H1 (cell line): ENCODE measurements around the gene CMKLR1. TPM values are rescaled to one million over a fixed set of nuclear protein-coding genes. Genes with fewer than 3 reads are reported as not detected.

Experiments
- CTCF ChIA-PET: fragments of 300-600 bp; sonication (Branson Sonifier 250); formaldehyde crosslinking; loops from one replicate; lab custom pipeline; 2021; ENCODE audit not compliant: partially characterized antibody; lab: Charles Lee
- POLR2A ChIA-PET: fragments of 300-600 bp; sonication (Branson Sonifier 250); formaldehyde crosslinking; loops from one replicate; lab custom pipeline; 2021; ENCODE audit warnings: inconsistent platforms; ENCODE audit not compliant: partially characterized antibody; lab: Charles Lee
- DNase-seq, 2 experiments: peaks; one replicate each; pipeline versions ENCODE4 v3.0.0 to v3.0.0-alpha.2; 2010 to 2022; ENCODE audit warnings: low spot score in 2 of 2, low read depth in 1 of 2, mixed read lengths in 1 of 2
- FAIRE-seq: peaks from 2 replicates; lab custom pipeline; 2011; peaks lifted over from hg19 to GRCh38; lab: Jason Lieb, UNC
- H2AFZ ChIP-seq: 2 replicates; pipeline ENCODE4 v1.8.1; 2012; ENCODE audit warnings: low read length, inconsistent platforms
- H2AK5ac ChIP-seq: 2 replicates; pipeline ENCODE4 v1.6.1; 2013; ENCODE audit warnings: low read depth, low read length
- H2BK120ac ChIP-seq: replicated peaks from 2 replicates; pipeline ENCODE3; 2013; ENCODE audit warnings: low read depth, low read length, inconsistent platforms
- H2BK12ac ChIP-seq: 2 replicates; pipeline ENCODE4 v1.6.1; 2013; ENCODE audit warnings: low read depth, low read length
- H2BK15ac ChIP-seq: 2 replicates; pipeline ENCODE4 v1.6.1; 2013; ENCODE audit warnings: low read length
- H2BK20ac ChIP-seq: 2 replicates; pipeline ENCODE4 v1.6.1; 2013; ENCODE audit warnings: low read length
- H2BK5ac ChIP-seq: 2 replicates; pipeline ENCODE4 v1.6.1; 2013; ENCODE audit warnings: low read depth, low read length
- H3K14ac ChIP-seq: 2 replicates; pipeline ENCODE4 v1.6.1; 2013; ENCODE audit warnings: inconsistent platforms; ENCODE audit not compliant: insufficient read length
- H3K18ac ChIP-seq: 2 replicates; pipeline ENCODE4 v1.6.1; 2013; ENCODE audit warnings: low read length; ENCODE audit errors: extremely low read depth
- H3K23ac ChIP-seq: 2 replicates; pipeline ENCODE4 v1.6.1; 2013; ENCODE audit warnings: inconsistent platforms; ENCODE audit not compliant: insufficient read length
- H3K23me2 ChIP-seq: 2 replicates; pipeline ENCODE4 v1.6.1; 2013; ENCODE audit warnings: low read depth, low read length
- H3K27ac ChIP-seq: 2 replicates; pipeline ENCODE4 v1.6.1; 2011; ENCODE audit warnings: low read depth, low read length, inconsistent platforms
- H3K27me3 ChIP-seq, 4 experiments: replicated peaks in 1 of 4; 1 replicate in 1 of 4; 2 replicates in 3 of 4; pipeline versions ENCODE4 v1.6.1 to v1.8.1; 2011 to 2013; ENCODE audit warnings: low read length in 3 of 4, mild to moderate bottlenecking in 3 of 4, inconsistent platforms in 2 of 4, mixed read lengths in 2 of 4, moderate library complexity in 1 of 4; ENCODE audit not compliant: control insufficient read depth in 3 of 4, insufficient read depth in 3 of 4; ENCODE audit errors: extremely low read depth in 1 of 4
- H3K36me3 ChIP-seq, 4 experiments: 2 replicates each; pipeline versions ENCODE4 v1.6.1 to v1.8.1; 2011 to 2013; ENCODE audit warnings: mild to moderate bottlenecking in 4 of 4, low read length in 3 of 4, moderate library complexity in 2 of 4, control low read depth in 1 of 4, inconsistent platforms in 1 of 4; ENCODE audit not compliant: insufficient read depth in 4 of 4, control insufficient read depth in 2 of 4
- H3K4ac ChIP-seq: replicated peaks from 2 replicates; pipeline ENCODE3; 2013; ENCODE audit warnings: low read length, low read depth, mixed read lengths, inconsistent platforms; ENCODE audit not compliant: insufficient read length
- H3K4me1 ChIP-seq, 4 experiments: replicated peaks in 1 of 4; 1 replicate in 1 of 4; 2 replicates in 3 of 4; pipeline versions ENCODE4 v1.6.1 to v1.8.1; 2011 to 2013; ENCODE audit warnings: low read length in 3 of 4, inconsistent platforms in 2 of 4, mixed read lengths in 1 of 4; ENCODE audit not compliant: insufficient read depth in 4 of 4, control insufficient read depth in 3 of 4
- H3K4me2 ChIP-seq, 2 experiments: 2 replicates each; pipeline versions ENCODE4 v1.6.1 to v1.8.1; 2011 to 2013; ENCODE audit warnings: low read depth in 2 of 2, low read length in 2 of 2, control low read depth in 1 of 2, inconsistent platforms in 1 of 2, mild to moderate bottlenecking in 1 of 2; ENCODE audit not compliant: insufficient read depth in 1 of 2
- H3K4me3 ChIP-seq, 4 experiments: fragments of 200-600, 300-600 bp in 1 of 4; sonication (generic), shearing (Covaris generic), sonication (Bioruptor Twin) in 1 of 4; 2 replicates each; pipeline versions ENCODE4 v1.5.1 to v1.8.1; 2011 to 2016; ENCODE audit warnings: low read length in 4 of 4, low read depth in 3 of 4, control low read depth in 2 of 4, inconsistent platforms in 2 of 4, mild to moderate bottlenecking in 2 of 4, mixed read lengths in 1 of 4, moderate library complexity in 1 of 4; ENCODE audit not compliant: insufficient read depth in 2 of 4; ENCODE audit errors: extremely low read depth in 1 of 4
- H3K56ac ChIP-seq: replicated peaks from 2 replicates; pipeline ENCODE3; 2013; ENCODE audit warnings: low read depth, mild to moderate bottlenecking, mixed read lengths, low read length, inconsistent platforms; ENCODE audit not compliant: insufficient read length
- H3K79me1 ChIP-seq: 2 replicates; pipeline ENCODE4 v1.6.1; 2013; ENCODE audit warnings: low read depth, low read length, control low read depth
- H3K79me2 ChIP-seq, 2 experiments: 2 replicates each; pipeline versions ENCODE4 v1.6.1 to v1.8.1; 2012 to 2013; ENCODE audit warnings: low read length in 2 of 2, mild to moderate bottlenecking in 2 of 2, inconsistent platforms in 1 of 2; ENCODE audit not compliant: insufficient read depth in 2 of 2, control insufficient read depth in 1 of 2
- H3K9ac ChIP-seq, 4 experiments: replicated peaks in 1 of 4; 1 replicate in 1 of 4; 2 replicates in 3 of 4; pipeline versions ENCODE4 v1.6.1 to v1.8.1; 2011 to 2013; ENCODE audit warnings: low read depth in 3 of 4, low read length in 3 of 4, control low read depth in 2 of 4, mild to moderate bottlenecking in 2 of 4, moderate library complexity in 2 of 4, inconsistent platforms in 1 of 4; ENCODE audit errors: extremely low read depth in 1 of 4
- H3K9me3 ChIP-seq, 2 experiments: 2 replicates each; pipeline versions ENCODE4 v1.6.1 to v1.8.1; 2012 to 2013; ENCODE audit warnings: mild to moderate bottlenecking in 2 of 2, moderate library complexity in 2 of 2, control low read depth in 1 of 2, inconsistent platforms in 1 of 2, low read depth in 1 of 2, low read length in 1 of 2, mixed read lengths in 1 of 2; ENCODE audit not compliant: insufficient read depth in 2 of 2
- H4K20me1 ChIP-seq, 2 experiments: replicated peaks in 1 of 2; 2 replicates each; pipeline versions ENCODE3 to v1.8.1; 2011 to 2013; ENCODE audit warnings: inconsistent platforms in 2 of 2, low read length in 2 of 2, mild to moderate bottlenecking in 1 of 2; ENCODE audit not compliant: insufficient read depth in 2 of 2, control insufficient read depth in 1 of 2
- H4K5ac ChIP-seq: 2 replicates; pipeline ENCODE4 v1.6.1; 2013; ENCODE audit warnings: low read length, low read depth, mixed read lengths, inconsistent platforms; ENCODE audit not compliant: insufficient read length
- H4K8ac ChIP-seq: 2 replicates; pipeline ENCODE4 v1.8.0; 2013; ENCODE audit warnings: mild to moderate bottlenecking, moderate library complexity, low read length, inconsistent platforms; ENCODE audit not compliant: insufficient read depth; ENCODE audit errors: extremely low read depth
- H4K91ac ChIP-seq: replicated peaks from 2 replicates; pipeline ENCODE3; 2013; ENCODE audit warnings: low read length, mixed read lengths, inconsistent platforms; ENCODE audit not compliant: insufficient read length
- ASH2L ChIP-seq: fragments of 200-600, 300-600 bp; sonication (generic); IDR thresholded peaks from one replicate; pipeline ENCODE4 v1.7.1; 2017; ENCODE audit warnings: low read length
- CEBPB ChIP-seq: IDR thresholded peaks from 2 replicates; pipeline ENCODE4 v1.6.1; 2012; ENCODE audit warnings: low read depth, low read length
- GTF2F1 ChIP-seq: IDR thresholded peaks from 2 replicates; pipeline ENCODE4 v1.6.1; 2012; ENCODE audit warnings: low read depth, low read length, improper control_type of control experiment, borderline replicate concordance
- KDM1A ChIP-seq: fragments of 200-600, 300-600 bp; sonication (generic); IDR thresholded peaks from 2 replicates; pipeline ENCODE4 v1.7.1; 2016; ENCODE audit warnings: mild to moderate bottlenecking, low read length, borderline replicate concordance
- NANOG ChIP-seq: IDR thresholded peaks from 2 replicates; pipeline ENCODE4 v1.6.1; 2011; ENCODE audit warnings: low read length, low read depth, mild to moderate bottlenecking, inconsistent platforms; ENCODE audit not compliant: insufficient read depth, poor library complexity, severe bottlenecking
- RAD21 ChIP-seq, 2 experiments: IDR thresholded peaks in 1 of 2; conservative IDR thresholded peaks in 1 of 2; 2 replicates each; pipeline ENCODE4 v1.6.1; 2011; ENCODE audit warnings: low read depth in 2 of 2, low read length in 2 of 2, improper control_type of control experiment in 1 of 2, inconsistent platforms in 1 of 2, mild to moderate bottlenecking in 1 of 2, moderate library complexity in 1 of 2
- RNF2 ChIP-seq: fragments of 200-900, 300-1000 bp; sonication (generic); IDR thresholded peaks from 2 replicates; pipeline ENCODE4 v1.7.1; 2016; ENCODE audit warnings: borderline replicate concordance, low read depth, mild to moderate bottlenecking, antibody characterized with exemption, low read length; ENCODE audit not compliant: poor library complexity, severe bottlenecking; ENCODE audit errors: missing control alignments
- RXRA ChIP-seq: IDR thresholded peaks from 2 replicates; pipeline ENCODE4 v1.6.1; 2011; ENCODE audit warnings: low read depth, mild to moderate bottlenecking, low read length, moderate library complexity; ENCODE audit not compliant: insufficient read depth
- SIN3A ChIP-seq, 2 experiments: IDR thresholded peaks in 1 of 2; conservative IDR thresholded peaks in 1 of 2; 2 replicates each; pipeline ENCODE4 v1.6.1; 2011 to 2012; ENCODE audit warnings: low read length in 2 of 2, improper control_type of control experiment in 1 of 2, low read depth in 1 of 2, mild to moderate bottlenecking in 1 of 2
- SIX5 ChIP-seq: IDR thresholded peaks from 2 replicates; pipeline ENCODE4 v1.6.1; 2011; ENCODE audit warnings: mild to moderate bottlenecking, low read depth, low read length
- SP1 ChIP-seq: IDR thresholded peaks from 2 replicates; pipeline ENCODE4 v1.6.1; 2011; ENCODE audit warnings: low read depth, low read length
- SP4 ChIP-seq: IDR thresholded peaks from 2 replicates; pipeline ENCODE4 v1.6.1; 2012; ENCODE audit warnings: low read length, inconsistent platforms
- SRF ChIP-seq: IDR thresholded peaks from 2 replicates; pipeline ENCODE4 v1.6.1; 2011; ENCODE audit warnings: mild to moderate bottlenecking, low read depth, low read length, moderate library complexity
- TCF12 ChIP-seq: IDR thresholded peaks from 2 replicates; pipeline ENCODE4 v1.6.1; 2011; ENCODE audit warnings: low read depth, mild to moderate bottlenecking, low read length
- WGBS, 2 experiments: shearing (Covaris generic) in 1 of 2; methylation state at CpG; one replicate each; pipeline versions ENCODE4 v1.1.6 to v1.1.7; 2013 to 2015; ENCODE audit warnings: low lambda C conversion rate in 2 of 2, mixed read lengths in 2 of 2, inconsistent platforms in 1 of 2, low coverage in 1 of 2, missing lambda C conversion rate in 1 of 2; ENCODE audit not compliant: insufficient replicate concordance in 2 of 2, insufficient coverage in 1 of 2, insufficient read length in 1 of 2; ENCODE audit errors: extremely low coverage in 1 of 2, missing lambda C conversion rate in 1 of 2; 5-methylcytosine and 5-hydroxymethylcytosine counted together
- polyA plus RNA-seq, 7 experiments: library from polyadenylated mRNA; depleted of rRNA in 3 of 7; stranded (reverse) in 5 of 7; unstranded in 2 of 7; fragments of >200 nt in 5 of 7; fragments of 200-250 nt in 2 of 7; gene quantifications; 1 replicate in 5 of 7; 2 replicates in 1 of 7; 4 replicates in 1 of 7; pipeline versions ENCODE4 v1.2.1 to v1.2.3, GENCODE V29; 2011 to 2013; ENCODE audit warnings: missing spikeins in 2 of 7, mixed read lengths in 2 of 7
- total RNA-seq: library from RNA; stranded (reverse); fragmentation: NEBNext Ultra II Directional; extraction: Animal tissue kit (Norgen Biotek cat#: 25700); gene quantifications from 2 replicates; pipeline ENCODE4 v1.2.1, GENCODE V29; 2021

Gene CMKLR1
- total and polyA plus RNA-seq, 2 of the 8 experiments (the other 6 are each of a cell fraction or from before 2014, with no cell fraction given): 2.1 to 2.8 TPM

DNA sequence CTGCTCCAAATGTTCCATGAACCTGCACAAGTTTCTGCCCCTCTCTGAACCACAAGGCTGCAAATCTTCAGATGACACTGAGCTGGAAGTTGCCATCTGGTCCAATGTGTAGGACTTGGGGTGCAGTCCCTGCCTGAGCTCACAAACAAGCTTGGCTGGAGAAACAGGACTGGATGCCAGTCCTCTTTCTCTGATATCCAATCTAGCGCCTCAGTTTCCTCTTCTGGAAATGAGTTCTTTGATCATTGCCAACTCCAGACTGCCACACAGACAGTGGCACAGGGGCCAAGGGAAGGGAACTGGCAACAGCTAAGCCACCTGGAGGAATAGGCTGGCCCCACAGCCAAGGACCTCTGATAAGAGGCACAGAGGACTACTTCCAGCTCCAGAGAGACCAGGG, 15.5 kb downstream of the CMKLR1 start:
- POLR2A ChIA-PET: no interaction called here
- TF ChIP-seq RAD21 (IDR thresholded peaks at IDR 0.05 in 1 of 2, conservative IDR thresholded peaks at IDR 0.05 in 1 of 2; ENCODE audit: low read depth in 2 of 2, low read length in 2 of 2) (no peak), KDM1A (no peak), GTF2F1 (no peak), NANOG (no peak), SRF (no peak), SP1 (no peak), SP4 (no peak), RXRA (no peak), ASH2L (no peak), RNF2 (no peak), CEBPB (no peak), SIN3A (conservative IDR thresholded peaks at IDR 0.05 in 1 of 2, IDR thresholded peaks at IDR 0.05 in 1 of 2; ENCODE audit: low read depth in 1 of 2, low read length in 2 of 2) (no peak), SIX5 (no peak), TCF12 (no peak)

More for the DNA sequence above, 15.5 kb downstream of the CMKLR1 start:
- Histone ChIP-seq H4K8ac (no peak overlapping the region), H3K36me3 (no peaks in the 10 kb centered on the region), H2BK20ac (no peak overlapping the region), H2BK5ac (no peak overlapping the region), H3K79me2 (no peaks in the 10 kb centered on the region), H3K27ac (no peak overlapping the region), H2AK5ac (no peak overlapping the region), H4K91ac (no peak overlapping the region), H3K4me2 (no peak overlapping the region), H3K9me3 (no peaks in the 10 kb centered on the region), H2AFZ (no peak overlapping the region), H3K9ac (no peak overlapping the region), H3K4ac (no peak overlapping the region), H3K27me3 (no peaks in the 10 kb centered on the region), H3K23ac (no peak overlapping the region), H2BK12ac (no peak overlapping the region), H3K79me1 (no peaks in the 10 kb centered on the region), H4K5ac (no peak overlapping the region), H3K18ac (no peak overlapping the region), H2BK15ac (no peak overlapping the region), H3K14ac (no peak overlapping the region), H3K56ac (no peak overlapping the region), H2BK120ac (no peak overlapping the region), H3K23me2 (no peaks in the 10 kb centered on the region; the same call in 1 of the 2 replicates), H4K20me1 (no peaks in the 10 kb centered on the region), H3K4me3 (no peak overlapping the region), H3K4me1 (peaks cover 5 to 20% (median 8%) of the 10 kb centered on the region in 4 experiments; a peak in 6 of 7 replicates)
- FAIRE-seq (no peak), DNase-seq (no peak)
- 100% methylated on average over 1 of the region's 1 CpG; no CpG with 5 or more reads in 1 of the 2 experiments for WGBS, 2 experiments
- CTCF ChIA-PET: interaction anchor here (1.0 to 3.9 kb wide), 8 partner anchors 9 to 173 kb away, joined by 3 to 11 read pairs (median 4); no protein-coding TSS in a partner anchor
